Mesendoderm (in vitro differentiated cells): ENCODE results near the gene F11R. TPM values are rescaled to one million over a fixed set of nuclear protein-coding genes. Genes with fewer than 3 reads are reported as not detected.
A peak's percentile ranks its signal among the peaks of the same experiment; 100 is the strongest.

ENCODE experiments used
- DNase-seq: peaks from one replicate; pipeline ENCODE4 v3.0.0; 2013
- H2AK5ac ChIP-seq: 2 replicates; pipeline ENCODE4 v1.6.1; 2013; ENCODE audit warnings: low read length, inconsistent platforms
- H2BK120ac ChIP-seq: 2 replicates; pipeline ENCODE4 v1.6.1; 2013; ENCODE audit warnings: low read depth, mild to moderate bottlenecking, low read length, moderate library complexity, mixed read lengths
- H2BK15ac ChIP-seq: replicated peaks from 2 replicates; pipeline ENCODE4 v1.6.1; 2013; ENCODE audit warnings: low read depth, mild to moderate bottlenecking, moderate library complexity
- H2BK5ac ChIP-seq: 2 replicates; pipeline ENCODE4 v1.6.1; 2013; ENCODE audit warnings: low read length, inconsistent platforms
- H3K18ac ChIP-seq: 2 replicates; pipeline ENCODE4 v1.6.1; 2013; ENCODE audit warnings: mild to moderate bottlenecking, low read length, mixed read lengths
- H3K23ac ChIP-seq: one replicate; pipeline ENCODE4 v1.6.1; 2013; ENCODE audit warnings: low read length
- H3K27ac ChIP-seq: 2 replicates; pipeline ENCODE4 v1.5.1; 2013; ENCODE audit warnings: low read depth, mild to moderate bottlenecking, inconsistent platforms, low read length, moderate library complexity
- H3K27me3 ChIP-seq: 2 replicates; pipeline ENCODE4 v1.6.1; 2013; ENCODE audit warnings: low read length, control low read depth, mild to moderate bottlenecking, inconsistent platforms; ENCODE audit not compliant: insufficient read depth, poor library complexity
- H3K36me3 ChIP-seq: 2 replicates; pipeline ENCODE4 v1.6.1; 2013; ENCODE audit warnings: low read length, inconsistent platforms; ENCODE audit not compliant: control insufficient read depth, insufficient read depth
- H3K4ac ChIP-seq: one replicate; pipeline ENCODE4 v1.6.1; 2013; ENCODE audit warnings: low read depth, mild to moderate bottlenecking, low read length, moderate library complexity
- H3K4me1 ChIP-seq: 2 replicates; pipeline ENCODE4 v1.6.1; 2013; ENCODE audit warnings: low read depth, low read length, inconsistent platforms; ENCODE audit not compliant: control insufficient read depth
- H3K4me2 ChIP-seq: 2 replicates; pipeline ENCODE4 v1.6.1; 2013; ENCODE audit warnings: low read length
- H3K4me3 ChIP-seq: 2 replicates; pipeline ENCODE4 v1.5.1; 2013; ENCODE audit warnings: mild to moderate bottlenecking, low read length
- H3K56ac ChIP-seq: one replicate; pipeline ENCODE4 v1.6.1; 2013; ENCODE audit warnings: low read length
- H3K79me1 ChIP-seq: 2 replicates; pipeline ENCODE4 v1.6.1; 2013; ENCODE audit warnings: low read length, inconsistent platforms
- H3K79me2 ChIP-seq: 2 replicates; pipeline ENCODE4 v1.6.1; 2013; ENCODE audit warnings: mild to moderate bottlenecking, low read length; ENCODE audit not compliant: control insufficient read depth, insufficient read depth
- H3K9ac ChIP-seq: 2 replicates; pipeline ENCODE4 v1.6.1; 2013; ENCODE audit warnings: low read length, inconsistent platforms
- H4K5ac ChIP-seq: one replicate; pipeline ENCODE4 v1.6.1; 2013; ENCODE audit warnings: low read length
- H4K8ac ChIP-seq: one replicate; pipeline ENCODE4 v1.6.1; 2013; ENCODE audit warnings: low read depth, mild to moderate bottlenecking, control low read depth, low read length, moderate library complexity
- WGBS: extraction: QIAGEN DNeasy Blood & Tissue Kit; methylation state at CpG from one replicate; pipeline ENCODE4 v1.1.7; 2013; ENCODE audit warnings: low lambda C conversion rate, missing lambda C conversion rate; ENCODE audit not compliant: insufficient coverage; ENCODE audit errors: extremely low coverage; 5-methylcytosine and 5-hydroxymethylcytosine counted together
- polyA plus RNA-seq, 2 experiments: library from polyadenylated mRNA; stranded (reverse); fragments of 200-250 nt; gene quantifications; one replicate each; pipeline ENCODE4 v1.2.3, GENCODE V29; 2013

The F11R gene
- 63.1 TPM for polyA plus RNA-seq (2013, experiment 1 of 2)
- polyA plus RNA-seq (2013, experiment 2 of 2) = 57.9 TPM

DNA sequence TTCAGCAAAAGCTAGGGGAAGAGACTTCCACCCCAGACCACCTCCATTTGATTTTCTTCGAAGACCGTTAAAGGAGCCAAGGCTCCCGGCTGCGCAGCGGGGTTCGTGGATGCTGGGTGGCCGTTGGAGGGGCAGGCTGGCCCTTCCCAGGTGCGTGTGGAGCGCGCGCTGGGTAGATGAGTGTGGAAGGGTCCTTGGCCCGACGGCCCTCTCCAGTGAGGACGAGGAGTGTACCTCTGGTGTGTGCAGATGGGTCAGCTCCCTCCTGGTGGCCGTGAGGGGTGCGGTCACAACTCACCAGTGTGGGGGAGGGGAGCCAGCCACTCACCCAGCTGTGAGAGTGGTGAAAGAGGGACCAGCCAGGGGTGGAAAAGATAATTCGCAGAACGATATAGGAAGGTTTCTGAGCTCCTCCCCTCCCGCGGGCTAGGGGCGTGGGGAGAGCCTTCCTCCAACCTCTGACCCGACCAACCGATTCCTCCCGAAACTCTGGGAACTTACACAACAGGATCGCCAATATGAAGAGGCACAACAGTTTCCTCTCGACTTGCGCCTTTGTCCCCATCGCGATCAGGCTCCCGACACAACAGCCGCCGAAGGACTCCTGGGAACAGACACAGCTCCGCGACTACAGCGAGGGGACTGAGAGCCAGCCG, at the start of gene F11R:
TSS of gene F11R (minus strand) at position 644 of the 656 bp plus-strand sequence. CDS start at position 565, 79 bp downstream.
- no peak within 1 kb of the TSS for H2BK15ac ChIP-seq
- peak within 1 kb of the TSS; percentile 97 for H3K56ac ChIP-seq
- H3K27me3 ChIP-seq = no peaks in the 10 kb centered on the region
- peak within 1 kb of the TSS; percentile 39 for H3K4ac ChIP-seq
- no peak within 1 kb of the TSS for H2BK120ac ChIP-seq
- H4K8ac ChIP-seq = no peak within 1 kb of the TSS
- WGBS = no CpG with 5 or more reads among the region's 36 CpGs
- H3K9ac ChIP-seq = peak within 1 kb of the TSS; percentile 97
- H3K23ac ChIP-seq = peak within 1 kb of the TSS; percentile 92
- H3K4me2 ChIP-seq = peak within 1 kb of the TSS; percentile 96
- no peak within 1 kb of the TSS for H4K5ac ChIP-seq
- no peaks in the 10 kb centered on the region for H3K36me3 ChIP-seq
- peaks cover 11% of the 10 kb centered on the region for H3K4me1 ChIP-seq
- H3K18ac ChIP-seq = peak within 1 kb of the TSS; percentile 9
- H3K4me3 ChIP-seq = peak within 1 kb of the TSS; percentile 81
- peak within 1 kb of the TSS; percentile 92 for H2BK5ac ChIP-seq
- peak within 1 kb of the TSS; percentile 81 for H2AK5ac ChIP-seq
- DNase-seq = peak; percentile 92
- peak within 1 kb of the TSS; percentile 89 for H3K27ac ChIP-seq
- peaks cover 5% of the 10 kb centered on the region for H3K79me1 ChIP-seq
- H3K79me2 ChIP-seq = peaks cover 43% of the 10 kb centered on the region

DNA sequence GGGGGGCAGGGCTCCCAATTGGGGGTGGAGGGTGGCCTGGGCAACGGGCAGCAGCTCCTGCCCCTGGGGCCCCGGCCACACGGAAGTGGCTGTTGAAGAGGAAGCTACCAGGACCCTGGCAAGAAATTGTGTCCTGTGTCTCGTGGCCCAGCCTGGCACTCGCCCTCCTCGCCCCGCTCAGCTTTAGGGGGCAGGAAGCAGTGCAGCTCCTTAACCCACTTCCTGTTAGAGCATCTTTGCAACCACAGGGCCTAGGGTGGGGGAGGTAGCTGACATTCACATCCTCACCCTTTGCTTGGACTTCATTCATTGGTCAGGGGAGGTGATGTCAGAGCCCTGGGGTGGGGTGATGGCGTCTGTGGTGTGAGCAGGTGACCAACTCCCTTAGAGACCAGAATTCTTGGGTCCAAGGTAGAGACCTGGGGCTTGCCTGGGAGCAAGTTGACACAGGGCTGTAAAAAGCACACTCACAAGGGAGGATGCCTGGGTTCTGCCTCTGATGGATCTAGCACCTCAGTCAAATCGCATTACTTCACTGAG, 48.8 kb upstream of the F11R start, which contains the start of gene ARHGAP30:
TSS of gene ARHGAP30 (minus strand) at position 161 of the 540 bp plus-strand sequence. CDS start 267 bp downstream, outside the sequence.
- no peak within 1 kb of the TSS for H2BK5ac ChIP-seq
- H3K27ac ChIP-seq = no peak within 1 kb of the TSS
- peak; percentile 42 for DNase-seq
- no CpG with 5 or more reads among the region's 9 CpGs for WGBS
- H3K18ac ChIP-seq = no peak within 1 kb of the TSS
- no peaks in the 10 kb centered on the region for H3K79me1 ChIP-seq
- H3K4me2 ChIP-seq = no peak within 1 kb of the TSS
- H3K4me1 ChIP-seq = no peaks in the 10 kb centered on the region
- no peak within 1 kb of the TSS for H2BK15ac ChIP-seq
- no peak within 1 kb of the TSS for H4K8ac ChIP-seq
- H3K79me2 ChIP-seq = no peaks in the 10 kb centered on the region
- no peaks in the 10 kb centered on the region for H3K27me3 ChIP-seq
- no peak within 1 kb of the TSS for H4K5ac ChIP-seq
- no peak within 1 kb of the TSS for H3K56ac ChIP-seq
- no peak within 1 kb of the TSS for H3K9ac ChIP-seq
- no peak within 1 kb of the TSS for H3K4me3 ChIP-seq
- H2BK120ac ChIP-seq = no peak within 1 kb of the TSS
- no peaks in the 10 kb centered on the region for H3K36me3 ChIP-seq
- H3K23ac ChIP-seq = no peak within 1 kb of the TSS
- H2AK5ac ChIP-seq = no peak within 1 kb of the TSS
- no peak within 1 kb of the TSS for H3K4ac ChIP-seq

DNA sequence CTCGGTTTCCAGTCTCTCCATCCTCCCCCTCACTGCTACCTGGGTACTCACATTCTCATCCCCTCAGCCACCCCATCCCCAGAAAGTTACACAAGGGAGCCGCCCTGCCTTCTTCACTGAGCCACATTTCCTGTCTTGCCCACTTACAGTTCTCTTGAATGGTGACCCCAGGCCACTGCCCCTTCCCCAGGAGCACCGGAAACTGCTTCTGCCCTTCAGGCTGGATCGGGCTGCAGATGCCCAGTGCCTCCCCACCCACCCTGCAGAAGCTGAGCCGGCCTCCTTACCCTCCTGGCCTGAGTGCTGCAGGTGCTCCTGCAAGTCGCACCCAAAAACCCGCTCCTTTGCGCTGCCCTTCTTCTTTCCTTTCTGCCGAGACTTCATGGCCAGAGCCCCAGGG, 48.3 kb upstream of the F11R start:
- Histone ChIP-seq H2BK15ac (no peak overlapping the region), H4K8ac (no peak overlapping the region), H3K18ac (no peak overlapping the region), H2BK5ac (no peak overlapping the region), H2AK5ac (no peak overlapping the region), H3K56ac (no peak overlapping the region), H3K4me2 (no peak overlapping the region), H3K4ac (no peak overlapping the region), H4K5ac (no peak overlapping the region), H3K4me3 (no peak overlapping the region), H3K79me1 (no peaks in the 10 kb centered on the region), H3K36me3 (no peaks in the 10 kb centered on the region), H3K4me1 (peaks cover 1% of the 10 kb centered on the region), H3K27ac (no peak overlapping the region), H3K23ac (no peak overlapping the region), H3K9ac (no peak overlapping the region), H2BK120ac (no peak overlapping the region), H3K79me2 (no peaks in the 10 kb centered on the region), H3K27me3 (no peaks in the 10 kb centered on the region)
- no CpG with 5 or more reads among the region's 9 CpGs for WGBS
- no peak for DNase-seq

DNA sequence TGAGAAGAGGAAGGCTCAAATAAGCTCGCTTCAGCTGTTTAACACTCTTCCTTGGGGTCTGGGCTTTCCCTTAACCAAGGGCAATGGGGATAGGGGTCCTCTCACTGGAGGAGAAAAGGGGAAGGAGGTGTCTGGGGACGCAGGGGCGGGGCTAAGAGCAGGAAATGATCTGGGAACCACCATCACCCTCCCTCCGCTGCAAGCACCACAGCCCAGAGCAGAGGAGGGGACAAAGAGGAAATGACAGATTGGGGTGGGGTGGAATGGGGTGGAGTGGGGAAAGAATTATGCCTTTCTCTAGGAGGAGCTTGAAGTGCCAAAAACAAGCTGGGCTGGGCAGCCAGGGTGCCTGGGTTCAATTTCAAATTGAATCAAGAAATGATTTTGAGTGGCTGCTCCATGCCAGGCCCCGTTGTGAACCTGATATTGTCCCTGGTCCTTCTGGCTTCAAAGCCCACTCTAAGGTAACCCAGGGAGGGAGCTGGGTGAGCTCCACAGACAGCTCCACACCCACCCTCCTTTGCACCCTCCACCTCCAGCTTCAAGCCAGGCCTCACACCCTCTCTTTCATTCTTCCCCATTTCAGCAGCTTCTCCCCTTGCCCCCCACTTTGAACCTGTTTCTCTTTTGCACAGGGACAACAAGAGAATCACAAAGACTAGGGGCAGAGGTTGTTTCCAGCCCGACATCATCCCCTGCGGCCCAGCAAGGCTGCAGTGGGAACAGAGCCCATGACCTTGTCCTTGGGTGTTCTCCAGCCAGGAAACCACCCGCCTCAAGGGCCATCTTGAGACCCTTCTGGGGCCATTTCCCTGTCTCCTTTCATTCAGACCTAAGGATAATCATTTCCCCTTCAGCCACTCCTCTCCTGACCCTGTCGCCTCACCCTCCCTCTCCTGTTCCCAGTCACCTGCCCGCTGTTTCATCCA, 47.6 kb upstream of the F11R start:
- H2BK15ac ChIP-seq = no peak overlapping the region
- peak overlapping the region; percentile 1 for H4K5ac ChIP-seq
- no peak overlapping the region for H3K4ac ChIP-seq
- no peak for DNase-seq
- H3K23ac ChIP-seq = no peak overlapping the region
- no peaks in the 10 kb centered on the region for H3K79me1 ChIP-seq
- no CpG with 5 or more reads among the region's 10 CpGs for WGBS
- H3K27me3 ChIP-seq = no peaks in the 10 kb centered on the region
- no peak overlapping the region for H2BK5ac ChIP-seq
- no peak overlapping the region for H3K18ac ChIP-seq
- H4K8ac ChIP-seq = peak overlapping the region; percentile 87
- H3K27ac ChIP-seq = no peak overlapping the region
- H3K9ac ChIP-seq = no peak overlapping the region
- H3K79me2 ChIP-seq = no peaks in the 10 kb centered on the region
- no peak overlapping the region for H3K4me2 ChIP-seq
- no peak overlapping the region for H2BK120ac ChIP-seq
- H3K4me1 ChIP-seq = peaks cover 3% of the 10 kb centered on the region
- no peak overlapping the region for H3K4me3 ChIP-seq
- H3K56ac ChIP-seq = peak overlapping the region; percentile 11
- H3K36me3 ChIP-seq = no peaks in the 10 kb centered on the region
- H2AK5ac ChIP-seq = no peak overlapping the region

DNA sequence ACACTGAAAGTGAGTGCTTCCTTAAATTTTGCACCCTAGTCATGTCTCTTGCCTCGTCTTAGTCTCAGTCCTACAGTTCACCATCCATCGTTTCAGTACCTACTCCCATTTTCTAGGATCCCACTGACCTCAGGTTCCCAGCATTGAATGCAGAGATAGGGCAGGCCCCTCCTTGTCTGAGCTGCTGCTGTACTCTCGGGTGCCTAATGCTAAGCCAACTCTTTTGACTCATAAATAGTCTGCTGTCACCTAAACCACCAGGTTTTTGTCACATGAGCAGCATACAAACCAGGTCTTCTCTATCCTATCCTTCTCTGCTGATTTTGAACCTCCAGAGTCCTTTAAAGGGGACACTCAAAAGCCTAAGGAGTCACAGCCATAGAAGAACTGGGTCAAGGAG, 45.7 kb upstream of the F11R start:
- Histone ChIP-seq H3K27me3 (no peaks in the 10 kb centered on the region), H3K18ac (no peak overlapping the region), H3K27ac (no peak overlapping the region), H2BK120ac (no peak overlapping the region), H3K79me2 (no peaks in the 10 kb centered on the region), H3K4me3 (no peak overlapping the region), H3K4ac (no peak overlapping the region), H4K5ac (no peak overlapping the region), H3K4me2 (no peak overlapping the region), H3K36me3 (no peaks in the 10 kb centered on the region), H3K56ac (peak overlapping the region; percentile 49), H4K8ac (no peak overlapping the region), H2BK15ac (no peak overlapping the region), H3K23ac (no peak overlapping the region), H3K9ac (peak overlapping the region; percentile 7), H2AK5ac (no peak overlapping the region), H3K4me1 (peaks cover 3% of the 10 kb centered on the region), H3K79me1 (no peaks in the 10 kb centered on the region), H2BK5ac (no peak overlapping the region)
- DNase-seq = no peak
- no CpG with 5 or more reads among the region's 3 CpGs for WGBS
